OCI-LY1 (cell line): ENCODE results near the gene BMPER.

ENCODE experiments used
- CTCF ChIP-seq: fragments of 200-600 bp; sonication (generic), shearing (Covaris generic); IDR thresholded peaks from 2 replicates; pipeline ENCODE4 v1.5.1; 2017; ENCODE audit warnings: mild to moderate bottlenecking, antibody characterized with exemption, low read length, moderate library complexity, mixed read lengths
- EZH2 ChIP-seq: fragments of 200-600 bp; sonication (generic), shearing (Covaris generic); IDR thresholded peaks from 2 replicates; pipeline ENCODE4 v1.8.0; 2017; ENCODE audit warnings: borderline replicate concordance, mixed run types, mild to moderate bottlenecking, antibody characterized with exemption, low read length, moderate library complexity, mixed read lengths

GRCh38 chr7:34108165-34108564, 202.8 kb downstream of the BMPER start:
- TF ChIP-seq CTCF, result no peak
- TF ChIP-seq EZH2, result no peak
